CD4-positive, alpha-beta memory T cell (primary cell): Measurements from ENCODE around the gene EGFL7. TPM values are rescaled to one million over a fixed set of nuclear protein-coding genes. Genes with fewer than 3 reads are reported as not detected.
A peak's percentile ranks its signal among the peaks of the same experiment; 100 is the strongest.

ENCODE experiments used
- CTCF ChIA-PET: fragments of 350-600 bp; sonication (Branson Sonifier 250); formaldehyde crosslinking; loops from one replicate; lab custom pipeline; 2021; ENCODE audit warnings: inconsistent platforms; ENCODE audit not compliant: partially characterized antibody; lab: Charles Lee
- POLR2A ChIA-PET: fragments of 350-600 bp; sonication (Branson Sonifier 250); formaldehyde crosslinking; loops from one replicate; lab custom pipeline; 2021; ENCODE audit not compliant: partially characterized antibody; lab: Charles Lee
- DNase-seq, 5 donors: peaks; one replicate each; pipeline versions ENCODE4 v3.0.0 to v3.0.0-alpha.2; 2020 to 2022; ENCODE audit warnings: mixed read lengths in 1 of 5
- H3K27ac ChIP-seq: one replicate; pipeline ENCODE4 v1.7.0; 2013; ENCODE audit warnings: low read depth, low read length
- H3K27me3 ChIP-seq: 2 replicates; pipeline ENCODE4 v1.7.0; 2013; ENCODE audit warnings: mild to moderate bottlenecking, low read length, moderate library complexity; ENCODE audit not compliant: insufficient read depth
- H3K36me3 ChIP-seq: 2 replicates; pipeline ENCODE4 v1.7.0; 2013; ENCODE audit warnings: mild to moderate bottlenecking, low read length, moderate library complexity; ENCODE audit not compliant: insufficient read depth
- H3K4me1 ChIP-seq: 2 replicates; pipeline ENCODE4 v1.7.0; 2013; ENCODE audit warnings: mild to moderate bottlenecking, low read length, moderate library complexity; ENCODE audit not compliant: insufficient read depth
- H3K4me3 ChIP-seq, 2 donors: one replicate each; pipeline ENCODE4 v1.7.0; 2013; ENCODE audit warnings: low read length in 2 of 2, mild to moderate bottlenecking in 1 of 2
- H3K9me3 ChIP-seq, 2 donors: one replicate each; pipeline ENCODE4 v1.7.0; 2013; ENCODE audit warnings: low read length in 2 of 2, control low read depth in 1 of 2; ENCODE audit not compliant: control insufficient read depth in 1 of 2
- H3K27ac Mint-ChIP-seq, 7 donors: one replicate each; pipeline ENCODE4 v1.8.0; 2020 to 2021; ENCODE audit warnings: mixed read lengths in 7 of 7, mild to moderate bottlenecking in 6 of 7, inconsistent platforms in 3 of 7, moderate library complexity in 3 of 7
- H3K27me3 Mint-ChIP-seq, 2 donors: one replicate each; pipeline ENCODE4 v1.8.0; 2020 to 2021; ENCODE audit warnings: mixed read lengths in 2 of 2
- H3K36me3 Mint-ChIP-seq, 2 donors: one replicate each; pipeline ENCODE4 v1.8.0; 2020 to 2021; ENCODE audit warnings: mixed read lengths in 2 of 2, inconsistent platforms in 1 of 2, mild to moderate bottlenecking in 1 of 2
- H3K4me1 Mint-ChIP-seq, 4 donors: one replicate each; pipeline ENCODE4 v1.8.0; 2020 to 2021; ENCODE audit warnings: mixed read lengths in 4 of 4, mild to moderate bottlenecking in 1 of 4
- H3K4me3 Mint-ChIP-seq, 8 donors: one replicate each; pipeline ENCODE4 v1.8.0; 2020 to 2021; ENCODE audit warnings: mixed read lengths in 8 of 8, mild to moderate bottlenecking in 7 of 8, moderate library complexity in 6 of 8, inconsistent platforms in 3 of 8
- H3K9me3 Mint-ChIP-seq, 8 donors: one replicate each; pipeline ENCODE4 v1.8.0; 2020 to 2021; ENCODE audit warnings: mixed read lengths in 8 of 8, mild to moderate bottlenecking in 5 of 8, inconsistent platforms in 3 of 8, moderate library complexity in 1 of 8
- intact Hi-C: fragments of 100-400 bp; cut with micrococcal nuclease; formaldehyde crosslinking; loops from one replicate; pipeline ENCODE4 v1.15.1; 2023
- polyA plus RNA-seq, 2 donors: library from polyadenylated mRNA; unstranded; fragments of 300-500 nt; fragmentation: Illumina TruSeq; gene quantifications; one replicate each; pipeline ENCODE4 v1.2.3, GENCODE V29; 2021
- total RNA-seq, 2 experiments: library from RNA; stranded (reverse); gene quantifications; one replicate each; pipeline ENCODE4 v1.2.3, GENCODE V29; 2021

Gene EGFL7
- total and polyA plus RNA-seq, 4 experiments from 2014 or later = 0.64 TPM; not detected in 3

DNA sequence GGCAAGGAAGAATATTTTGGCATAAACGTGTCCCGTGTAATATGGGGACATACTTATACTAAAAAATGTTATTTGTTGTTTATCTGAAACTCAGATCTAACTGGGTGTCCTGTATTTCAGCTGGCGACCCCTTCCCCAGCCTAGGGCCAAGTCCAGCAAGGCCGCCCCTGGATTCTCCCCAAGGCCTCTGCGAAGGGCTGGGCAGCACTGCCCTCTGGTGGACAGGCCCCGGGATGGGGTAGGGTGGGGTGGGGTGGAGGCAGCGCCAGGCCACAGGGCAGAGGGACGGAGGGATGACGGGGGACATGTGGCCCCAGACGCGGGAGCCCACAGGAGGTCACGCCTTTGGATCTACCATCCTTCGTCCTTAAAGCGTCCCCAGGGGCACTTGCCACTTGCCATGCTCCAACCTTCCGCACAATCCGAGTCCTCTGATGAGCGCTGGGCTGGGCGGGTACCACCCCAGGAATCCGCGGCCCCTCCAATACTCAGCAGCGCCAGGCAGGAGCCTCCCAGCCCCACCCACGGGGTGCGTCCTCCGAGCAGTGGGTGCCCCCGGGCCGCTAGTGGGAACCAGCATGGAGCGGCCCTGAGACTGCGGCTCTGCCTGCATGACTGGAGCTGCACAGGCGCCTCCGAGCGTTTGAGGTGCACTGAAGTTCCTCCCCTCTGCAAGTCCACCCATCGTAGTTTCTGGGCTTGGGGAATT lies 31.6 kb downstream of the EGFL7 start:
- no peaks in the 10 kb centered on the region for H3K27me3 ChIP-seq
- ChIA-PET CTCF (interaction anchor here (1.6 kb wide), 1 partner anchor 156 kb away, joined by 3 read pairs; no protein-coding TSS in a partner anchor), POLR2A (no interaction called here)
- Mint-ChIP-seq H3K4me3 (no peak overlapping the region), H3K36me3 (no peaks in the 10 kb centered on the region), H3K27me3 (peaks cover 0 to 11% of the 10 kb centered on the region in 2 donors), H3K27ac (no peak overlapping the region), H3K4me1 (peaks cover 0 to 2% (median 0%) of the 10 kb centered on the region in 4 donors), H3K9me3 (no peaks in the 10 kb centered on the region)
- H3K9me3 ChIP-seq = no peaks in the 10 kb centered on the region
- H3K4me3 ChIP-seq = no peak overlapping the region
- H3K4me1 ChIP-seq = no peaks in the 10 kb centered on the region
- no peak overlapping the region for H3K27ac ChIP-seq
- intact Hi-C loops = no loop called here
- H3K36me3 ChIP-seq = no peaks in the 10 kb centered on the region
- no peak for DNase-seq

DNA sequence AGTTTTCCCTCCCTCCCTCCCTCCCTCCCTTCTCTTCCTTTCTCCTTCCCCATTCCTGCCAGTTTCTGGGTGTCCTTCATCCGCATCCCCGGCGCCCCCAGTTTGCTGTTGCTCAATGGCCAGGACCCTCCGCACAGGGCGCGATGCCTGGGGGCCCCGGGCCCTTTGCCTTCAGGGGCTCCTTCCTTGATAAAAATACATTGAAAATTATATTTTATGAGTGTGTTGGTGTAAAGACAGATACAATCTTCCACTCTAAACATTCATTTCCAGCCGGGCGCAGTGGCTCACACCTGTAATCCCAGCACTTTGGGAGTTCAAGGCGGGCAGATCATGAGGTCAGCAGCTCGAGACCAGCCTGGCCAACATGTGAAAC lies 32.1 kb downstream of the EGFL7 start:
- H3K9me3 ChIP-seq = no peaks in the 10 kb centered on the region
- H3K36me3 ChIP-seq = no peaks in the 10 kb centered on the region
- H3K27me3 ChIP-seq = no peaks in the 10 kb centered on the region
- peaks cover 0 to 2% (median 0%) of the 10 kb centered on the region in 4 donors for H3K4me1 Mint-ChIP-seq
- H3K27ac ChIP-seq = no peak overlapping the region
- intact Hi-C loops = no loop called here
- H3K27me3 Mint-ChIP-seq = peaks cover 0 to 11% of the 10 kb centered on the region in 2 donors
- no peaks in the 10 kb centered on the region for H3K36me3 Mint-ChIP-seq
- no peaks in the 10 kb centered on the region for H3K4me1 ChIP-seq
- CTCF ChIA-PET = interaction anchor here (1.6 kb wide), 1 partner anchor 157 kb away, joined by 3 read pairs; no protein-coding TSS in a partner anchor
- no peak overlapping the region for H3K4me3 ChIP-seq
- no peak overlapping the region for H3K27ac Mint-ChIP-seq
- DNase-seq = no peak
- no peak overlapping the region for H3K4me3 Mint-ChIP-seq
- no peaks in the 10 kb centered on the region for H3K9me3 Mint-ChIP-seq
- POLR2A ChIA-PET = no interaction called here

- H3K4me3 ChIP-seq = no peak overlapping the region
- H3K36me3 ChIP-seq = no peaks in the 10 kb centered on the region
- H3K27me3 ChIP-seq = no peaks in the 10 kb centered on the region
- no peak overlapping the region for H3K27ac ChIP-seq
- H3K4me3 Mint-ChIP-seq = no peak overlapping the region
- peaks cover 0 to 12% of the 10 kb centered on the region in 2 donors for H3K27me3 Mint-ChIP-seq
- H3K27ac Mint-ChIP-seq = no peak overlapping the region
- ChIA-PET CTCF (interaction anchor here (1.6 kb wide), 1 partner anchor 157 kb away, joined by 3 read pairs; no protein-coding TSS in a partner anchor), POLR2A (no interaction called here)
- H3K9me3 ChIP-seq = no peaks in the 10 kb centered on the region
- DNase-seq = no peak
- H3K9me3 Mint-ChIP-seq = no peaks in the 10 kb centered on the region
- no peaks in the 10 kb centered on the region for H3K36me3 Mint-ChIP-seq
- peaks cover 4% of the 10 kb centered on the region for H3K4me1 ChIP-seq
- H3K4me1 Mint-ChIP-seq = peaks cover 2 to 6% (median 3%) of the 10 kb centered on the region in 4 donors
- intact Hi-C loops = no loop called here
Measured at GRCh38 chr9:136695435-136695895, 32.7 kb downstream of the EGFL7 start.

DNA sequence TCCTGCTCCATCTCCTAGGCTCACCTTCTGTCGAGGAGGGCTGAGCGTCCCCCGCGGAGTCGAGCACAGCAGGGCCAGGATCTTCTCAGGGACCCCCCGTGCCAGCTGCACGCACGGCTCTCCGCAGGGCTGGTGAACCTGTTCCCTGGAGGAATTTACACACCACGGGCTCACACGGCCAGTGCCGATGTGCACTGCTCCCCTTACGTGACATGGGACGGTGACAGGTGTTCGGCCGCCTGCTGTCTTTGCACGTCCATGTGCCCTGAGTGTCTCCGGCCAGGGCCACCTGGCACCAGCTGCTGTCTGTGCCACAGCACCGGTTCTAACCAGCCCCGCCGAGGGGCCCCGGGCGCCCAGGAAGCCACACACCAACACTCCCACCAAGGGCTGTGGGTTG lies 33.2 kb downstream of the EGFL7 start:
- Mint-ChIP-seq H3K36me3 (no peaks in the 10 kb centered on the region), H3K4me3 (no peak overlapping the region), H3K27ac (no peak overlapping the region), H3K27me3 (peaks cover under 1 to 13% of the 10 kb centered on the region in 2 donors), H3K9me3 (no peaks in the 10 kb centered on the region), H3K4me1 (peaks cover 3 to 11% (median 7%) of the 10 kb centered on the region in 4 donors)
- Histone ChIP-seq H3K36me3 (no peaks in the 10 kb centered on the region), H3K9me3 (no peaks in the 10 kb centered on the region), H3K27ac (no peak overlapping the region), H3K27me3 (no peaks in the 10 kb centered on the region), H3K4me1 (peaks cover 9% of the 10 kb centered on the region), H3K4me3 (no peak overlapping the region)
- intact Hi-C loops = no loop called here
- CTCF ChIA-PET = interaction anchor here (1.6 kb wide), 1 partner anchor 158 kb away, joined by 3 read pairs; no protein-coding TSS in a partner anchor
- POLR2A ChIA-PET = no interaction called here
- no peak for DNase-seq

DNA sequence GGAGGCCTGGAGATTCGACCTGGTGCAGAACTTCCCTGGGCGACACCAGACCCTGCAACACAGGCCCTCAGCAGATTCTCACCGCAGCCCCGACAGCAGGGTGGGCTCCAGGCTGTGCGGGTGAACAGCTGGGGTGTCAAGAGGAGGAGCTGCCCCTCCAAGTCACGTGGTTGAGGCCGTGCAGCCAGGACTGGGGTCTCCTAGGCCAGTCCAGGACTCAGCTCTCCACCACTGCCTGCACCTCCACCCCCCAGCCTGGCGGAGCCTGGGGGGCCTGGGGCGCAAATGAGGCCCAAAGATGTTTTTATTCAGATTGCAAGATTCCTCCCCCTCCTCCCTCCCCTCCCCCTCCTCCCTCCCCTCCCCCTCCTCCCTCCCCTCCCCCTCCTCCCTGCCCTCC lies 33.8 kb downstream of the EGFL7 start:
- ChIA-PET POLR2A (no interaction called here), CTCF (no interaction called here)
- no peak overlapping the region for H3K4me3 ChIP-seq
- H3K27ac ChIP-seq = no peak overlapping the region
- Mint-ChIP-seq H3K9me3 (no peaks in the 10 kb centered on the region), H3K27ac (no peak overlapping the region), H3K27me3 (peaks cover 2 to 17% of the 10 kb centered on the region in 2 donors), H3K4me3 (no peak overlapping the region), H3K36me3 (no peaks in the 10 kb centered on the region), H3K4me1 (peaks cover 5 to 16% (median 12%) of the 10 kb centered on the region in 4 donors)
- no peaks in the 10 kb centered on the region for H3K36me3 ChIP-seq
- H3K27me3 ChIP-seq = no peaks in the 10 kb centered on the region
- no peak for DNase-seq
- H3K4me1 ChIP-seq = peaks cover 15% of the 10 kb centered on the region
- intact Hi-C loops = no loop called here
- H3K9me3 ChIP-seq = no peaks in the 10 kb centered on the region

- Mint-ChIP-seq H3K27me3 (peaks cover 2 to 17% of the 10 kb centered on the region in 2 donors), H3K4me3 (no peak overlapping the region), H3K4me1 (peaks cover 5 to 20% (median 14%) of the 10 kb centered on the region in 4 donors), H3K9me3 (no peaks in the 10 kb centered on the region), H3K27ac (peak overlapping the region in 1 of 7 donors; percentile 38), H3K36me3 (no peaks in the 10 kb centered on the region)
- CTCF ChIA-PET = no interaction called here
- no peak overlapping the region for H3K4me3 ChIP-seq
- POLR2A ChIA-PET = no interaction called here
- H3K4me1 ChIP-seq = peaks cover 18% of the 10 kb centered on the region
- no peak overlapping the region for H3K27ac ChIP-seq
- no peaks in the 10 kb centered on the region for H3K27me3 ChIP-seq
- no peak for DNase-seq
- intact Hi-C loops = no loop called here
- no peaks in the 10 kb centered on the region for H3K36me3 ChIP-seq
- H3K9me3 ChIP-seq = no peaks in the 10 kb centered on the region
Measured at GRCh38 chr9:136697146-136697820, 34.6 kb downstream of the EGFL7 start.

DNA sequence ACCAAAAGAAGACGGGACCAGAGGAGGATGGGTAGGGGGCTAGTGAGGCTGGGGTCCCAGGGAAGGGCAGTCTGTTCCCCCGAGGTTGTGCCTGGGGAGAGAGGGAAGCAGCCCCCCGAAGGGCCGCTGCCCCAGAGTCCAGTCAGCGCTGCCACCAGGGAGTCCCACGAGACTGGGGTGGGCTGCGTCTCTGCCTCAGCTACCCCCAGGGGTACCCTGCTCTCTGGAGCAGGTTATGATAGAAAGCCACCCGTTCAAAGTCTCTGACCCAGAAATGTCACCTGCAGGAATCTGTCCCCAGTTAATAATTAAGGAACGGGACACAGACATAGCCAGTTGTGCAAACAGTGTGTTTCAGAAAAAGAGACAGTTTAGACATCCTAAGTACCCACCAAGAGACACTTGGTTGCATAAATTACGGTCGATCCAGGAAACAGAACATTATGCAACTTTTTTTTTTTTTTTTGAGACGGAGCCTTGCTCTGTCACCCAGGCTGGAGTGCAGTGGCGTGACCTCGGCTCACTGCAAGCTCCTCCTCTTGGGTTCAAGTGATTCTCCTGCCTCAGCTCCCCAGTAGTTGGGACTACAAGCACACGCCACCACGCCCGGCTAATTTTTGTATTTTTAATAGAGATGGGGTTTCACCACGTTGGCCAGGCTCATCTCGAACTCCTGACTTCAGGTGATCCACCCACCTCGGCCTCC lies 35.3 kb downstream of the EGFL7 start:
- no peaks in the 10 kb centered on the region for H3K36me3 ChIP-seq
- Mint-ChIP-seq H3K9me3 (no peaks in the 10 kb centered on the region), H3K4me1 (peaks cover 5 to 20% (median 14%) of the 10 kb centered on the region in 4 donors), H3K4me3 (no peak overlapping the region), H3K36me3 (no peaks in the 10 kb centered on the region), H3K27ac (no peak overlapping the region), H3K27me3 (peaks cover 2 to 17% of the 10 kb centered on the region in 2 donors)
- H3K4me1 ChIP-seq = peaks cover 18% of the 10 kb centered on the region
- no peak overlapping the region for H3K27ac ChIP-seq
- DNase-seq = no peak
- H3K27me3 ChIP-seq = no peaks in the 10 kb centered on the region
- POLR2A ChIA-PET = no interaction called here
- H3K9me3 ChIP-seq = no peaks in the 10 kb centered on the region
- no peak overlapping the region for H3K4me3 ChIP-seq
- intact Hi-C loops = no loop called here
- CTCF ChIA-PET = no interaction called here
